Regular cardiac myocyte (primary cell): Measurements from ENCODE around the gene TCEA3. TPM values are rescaled to one million over a fixed set of nuclear protein-coding genes. Genes with fewer than 3 reads are reported as not detected.

Experiments
- total RNA-seq: library from RNA; depleted of rRNA; stranded (reverse); fragments of >200 nt; gene quantifications from 2 replicates; pipeline ENCODE4 v1.2.3, GENCODE V29; 2014

The TCEA3 gene
- 2.9 and 10.7 TPM in 2 replicates for total RNA-seq

DNA sequence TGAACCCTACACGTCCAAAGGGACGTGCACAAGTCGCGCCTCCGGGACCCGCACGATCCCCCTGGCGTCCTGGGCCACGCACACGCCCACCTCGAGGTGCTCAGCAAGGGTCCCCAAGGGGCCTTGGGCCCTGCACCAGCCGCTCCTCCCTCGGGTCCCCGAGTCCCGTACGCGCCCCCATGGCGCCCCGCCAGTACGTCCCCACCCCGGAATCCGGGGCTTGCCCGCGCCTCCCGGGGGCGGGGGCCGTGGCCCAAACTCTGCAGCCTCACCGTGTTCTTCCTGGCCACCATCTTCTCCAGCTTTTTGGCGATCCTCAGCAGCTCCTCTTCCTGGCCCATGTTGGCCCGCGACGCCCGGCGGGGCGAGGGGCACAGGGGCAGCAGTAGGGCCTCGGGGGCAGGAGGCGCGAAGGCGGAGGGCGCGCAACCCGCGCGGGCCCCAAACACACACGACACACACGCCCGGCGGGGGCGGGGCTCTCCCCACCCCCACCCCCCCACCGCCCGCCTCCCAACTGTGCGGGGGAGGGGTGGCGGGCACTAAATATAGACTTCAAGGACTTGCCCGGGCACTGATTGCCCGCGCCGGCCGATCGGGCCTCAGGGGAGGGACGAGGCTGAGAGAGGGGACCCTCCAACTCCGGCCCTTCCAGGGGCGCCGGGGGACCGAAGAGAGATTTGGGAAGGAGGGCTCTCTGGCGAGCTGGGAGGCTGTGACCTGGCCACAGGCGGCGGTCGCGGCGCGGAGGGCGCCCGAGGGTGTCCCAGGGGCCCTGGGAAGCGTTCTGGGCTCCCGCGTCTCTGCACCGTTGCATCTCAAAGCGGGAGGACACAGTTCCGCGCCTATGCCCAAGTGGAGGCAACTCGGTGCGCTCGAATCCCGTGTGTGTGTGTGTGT is at the start of gene TCEA3:
TSS of gene TCEA3 (minus strand) at position 456 of the 900 bp plus-strand sequence. CDS start at position 341, 115 bp downstream.

DNA sequence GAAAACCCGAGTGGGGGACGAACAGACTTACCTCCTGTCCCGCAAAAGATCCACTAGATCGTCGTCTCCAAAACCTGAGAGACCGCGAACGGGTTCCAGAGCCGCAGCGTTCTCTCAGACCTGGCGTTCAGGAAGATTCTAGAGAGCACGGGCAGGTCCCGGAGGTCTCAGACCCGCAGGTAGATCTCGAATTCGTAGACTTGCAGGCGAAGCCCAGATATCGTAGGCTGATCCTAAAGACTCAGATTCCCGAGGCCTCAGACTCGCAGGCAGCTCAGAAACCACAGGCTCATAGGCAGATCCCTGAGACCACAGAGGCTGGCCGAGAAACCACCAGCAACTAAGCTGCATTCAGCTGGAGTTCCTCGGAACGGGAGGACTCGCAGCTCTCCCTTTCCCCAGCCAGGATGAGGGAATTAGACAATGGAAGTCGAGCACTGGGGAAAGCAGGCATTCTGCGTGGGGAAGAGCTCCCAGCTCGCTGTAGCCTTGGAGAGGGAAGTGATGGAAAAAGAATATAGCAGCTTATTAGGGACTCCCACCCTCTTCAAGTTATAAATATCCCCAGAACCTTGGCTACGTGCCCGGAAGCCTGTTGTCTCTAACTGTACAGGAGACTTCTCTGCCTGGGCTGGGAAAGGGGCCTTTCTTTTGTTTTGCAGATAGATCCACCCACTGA is 55.1 kb downstream of the TCEA3 start, which contains the start of gene ZNF436:
TSS of gene ZNF436 (minus strand) at position 502 of the 679 bp plus-strand sequence. CDS start 1,831 bp downstream, outside the sequence.

DNA sequence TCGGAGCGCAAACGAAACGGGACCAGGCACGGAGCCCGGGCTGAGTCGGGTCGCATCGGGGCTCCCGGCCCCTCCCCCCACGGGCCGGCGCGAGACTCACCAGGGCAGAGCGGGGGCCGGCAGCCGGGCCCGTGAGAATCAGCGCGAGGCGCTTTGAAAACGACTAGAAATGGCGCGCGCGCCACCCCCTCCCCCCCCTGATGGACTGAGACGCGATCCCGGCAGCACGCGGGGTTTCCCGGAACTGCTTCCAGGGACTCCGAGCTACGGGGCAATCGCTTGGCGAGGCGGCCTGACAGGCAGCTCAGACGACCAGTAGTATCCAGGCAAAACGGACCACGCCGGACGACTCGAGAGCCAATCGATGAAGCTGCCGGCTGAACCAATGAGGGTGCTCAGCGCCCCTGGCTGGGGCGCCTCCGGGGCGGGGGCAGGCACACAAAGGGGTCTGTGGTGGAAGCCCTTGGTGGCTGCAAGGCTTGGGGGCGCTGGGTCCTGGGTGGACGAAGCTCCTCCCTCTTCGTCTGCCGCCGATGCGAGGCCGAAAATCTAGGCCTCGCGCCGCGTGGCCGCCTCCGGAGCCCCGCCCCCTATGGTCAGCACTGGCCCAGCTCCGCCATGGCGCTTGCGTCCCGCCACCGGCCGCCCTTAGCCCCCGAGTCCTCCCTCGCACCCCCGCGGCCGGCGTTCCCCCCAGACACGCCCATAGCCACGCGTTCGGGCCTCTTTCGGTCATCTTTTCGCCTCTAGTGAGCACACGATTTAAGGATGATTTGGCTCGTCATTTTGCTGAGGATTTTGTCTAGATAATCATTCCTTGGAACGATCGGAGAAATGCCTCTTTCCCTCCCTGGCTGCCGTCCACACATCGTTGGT is 80.2 kb downstream of the TCEA3 start, which contains the start of gene HNRNPR:
TSS of gene HNRNPR (minus strand) at position 174 of the 876 bp plus-strand sequence. CDS start 3,276 bp downstream, outside the sequence.

Other genes starting within 250 kb of the TCEA3 start
- not detected in 2 replicates for gene HTR1D, start 207.2 kb downstream of the TCEA3 start, total RNA-seq
- 53.8 and 103 TPM in 2 replicates for gene HNRNPR, start 80.5 kb downstream of the TCEA3 start, total RNA-seq
- gene ZNF436, start 54.9 kb downstream of the TCEA3 start, total RNA-seq = 14.6 and 26.8 TPM in 2 replicates
- 10.5 and 32.1 TPM in 2 replicates for gene ASAP3, start 59.4 kb upstream of the TCEA3 start, total RNA-seq
- gene E2F2, start 106.5 kb upstream of the TCEA3 start, total RNA-seq = under 0.01 and 1.3 TPM in 2 replicates
- 289 and 387 TPM in 2 replicates for gene ID3, start 134.8 kb upstream of the TCEA3 start, total RNA-seq